K562 (cell line): ENCODE results near the gene SLTM. TPM values are rescaled to one million over a fixed set of nuclear protein-coding genes. Genes with fewer than 3 reads are reported as not detected.

Source experiments
- ATAC-seq: fragments of 200-7000 bp; cut with Tn5 transposase; 3 replicates; pipeline ENCODE4 v1.9.1; 2020; ENCODE audit warnings: moderate library complexity
- BruUV-seq: library from RNA; stranded (reverse); fragments of 400-500 nt; replicated peaks from 2 replicates; lab custom pipeline; 2021; lab: Mats Ljungman, UMichigan
- CTCF ChIA-PET: fragments of 300-600 bp; formaldehyde crosslinking; extraction: SDS; loops from one replicate; lab custom pipeline; 2021; ENCODE audit warnings: low intra/inter-chr PET ratio; lab: Yijun Ruan, JAX
- POLR2A ChIA-PET: fragments of 300-600, 350-650 bp; sonication (Branson Sonifier 250); formaldehyde crosslinking; extraction: SDS; loops from one replicate; lab custom pipeline; 2021; ENCODE audit warnings: antibody characterized with exemption, inconsistent platforms; lab: Yijun Ruan, JAX
- DNase-seq, 4 experiments: peaks; one replicate each; pipeline versions ENCODE4 v3.0.0 to v3.0.0-alpha.2; 2011 to 2018; ENCODE audit warnings: low spot score in 3 of 4, mixed read lengths in 3 of 4; ENCODE audit errors: extremely low read depth in 1 of 4
- FAIRE-seq: peaks from 2 replicates; lab custom pipeline; 2011; peaks lifted over from hg19 to GRCh38; lab: Jason Lieb, UNC
- H2AFZ ChIP-seq: 2 replicates; pipeline ENCODE4 v1.6.0; 2011; ENCODE audit warnings: low read depth, low read length, control low read depth, inconsistent platforms
- H3K27ac ChIP-seq: fragments of 200-600 bp; 3 replicates; pipeline ENCODE4 v1.8.0; 2011; ENCODE audit warnings: low read depth, mild to moderate bottlenecking, control low read depth, inconsistent platforms, low read length, moderate library complexity, mixed read lengths; ENCODE audit errors: extremely low read depth
- H3K27me3 ChIP-seq, 2 experiments: fragments of 300-600 bp in 1 of 2; 2 replicates in 1 of 2; 3 replicates in 1 of 2; pipeline versions ENCODE4 v1.6.0 to v1.8.0; 2011; ENCODE audit warnings: inconsistent platforms in 2 of 2, low read length in 2 of 2, mild to moderate bottlenecking in 1 of 2, mixed read lengths in 1 of 2, moderate library complexity in 1 of 2; ENCODE audit not compliant: control insufficient read depth in 2 of 2, insufficient read depth in 2 of 2
- H3K36me3 ChIP-seq: fragments of 300-600 bp; 3 replicates; pipeline ENCODE4 v1.8.0; 2011; ENCODE audit warnings: mild to moderate bottlenecking, low read length, inconsistent platforms; ENCODE audit not compliant: control insufficient read depth, insufficient read depth
- H3K4me1 ChIP-seq, 2 experiments: fragments of 200-600 bp in 1 of 2; replicated peaks in 1 of 2; 2 replicates in 1 of 2; 3 replicates in 1 of 2; pipeline versions ENCODE4 v1.5.1 to v1.8.0; 2011; ENCODE audit warnings: inconsistent platforms in 2 of 2, low read length in 2 of 2, mild to moderate bottlenecking in 1 of 2, mixed read lengths in 1 of 2, moderate library complexity in 1 of 2; ENCODE audit not compliant: control insufficient read depth in 2 of 2, insufficient read depth in 2 of 2
- H3K4me2 ChIP-seq: 2 replicates; pipeline ENCODE4 v1.6.1; 2011; ENCODE audit warnings: low read length, control low read depth, inconsistent platforms, mixed read lengths; ENCODE audit not compliant: insufficient read depth
- H3K4me3 ChIP-seq: fragments of 200-600 bp; sonication (generic), shearing (Covaris generic); 2 replicates; pipeline ENCODE4 v1.5.1; 2016; ENCODE audit warnings: control low read depth, inconsistent platforms
- H3K79me2 ChIP-seq: fragments of 200-600 bp; 3 replicates; pipeline ENCODE4 v1.8.0; 2011; ENCODE audit warnings: low read length, inconsistent platforms; ENCODE audit not compliant: control insufficient read depth, insufficient read depth
- H3K9ac ChIP-seq, 2 experiments: 2 replicates each; pipeline versions ENCODE4 v1.6.0 to v1.6.1; 2011; ENCODE audit warnings: low read depth in 2 of 2, low read length in 2 of 2, control low read depth in 1 of 2, inconsistent platforms in 1 of 2, mild to moderate bottlenecking in 1 of 2, mixed read lengths in 1 of 2; ENCODE audit not compliant: insufficient read depth in 1 of 2
- H3K9me1 ChIP-seq: one replicate; pipeline ENCODE4 v1.6.0; 2011; ENCODE audit warnings: inconsistent platforms, mild to moderate bottlenecking, low read length, moderate library complexity; ENCODE audit not compliant: control insufficient read depth, insufficient read depth
- H3K9me3 ChIP-seq: replicated peaks from 2 replicates; pipeline ENCODE4 v1.5.1; 2011; ENCODE audit warnings: low read depth, low read length, inconsistent platforms; ENCODE audit not compliant: control insufficient read depth, insufficient read depth
- H4K20me1 ChIP-seq: replicated peaks from 2 replicates; pipeline ENCODE4 v1.6.1; 2011; ENCODE audit warnings: low read length, inconsistent platforms, mixed read lengths; ENCODE audit not compliant: control insufficient read depth, insufficient read depth
- BRCA1 ChIP-seq, 2 experiments: fragments of 450-650 bp in 1 of 2; sonication (generic) in 1 of 2; formaldehyde crosslinking in 1 of 2; IDR thresholded peaks; 2 replicates each; pipeline versions ENCODE4 v1.5.0 to v1.6.1; 2017 to 2020; ENCODE audit warnings: mild to moderate bottlenecking in 1 of 2, missing genetic modification reagents in 1 of 2
- CBX1 ChIP-seq: sonication (generic); IDR thresholded peaks from 2 replicates; pipeline ENCODE4 v1.6.1; 2016; ENCODE audit warnings: antibody characterized with exemption, low read depth, mild to moderate bottlenecking
- CBX8 ChIP-seq: fragments of 200-600 bp; sonication (generic); IDR thresholded peaks from 2 replicates; pipeline ENCODE4 v1.6.1; 2012; ENCODE audit warnings: borderline replicate concordance, mixed run types, low read depth, mild to moderate bottlenecking, moderate library complexity, mixed read lengths, low read length, control low read depth, inconsistent platforms; ENCODE audit not compliant: poor library complexity, severe bottlenecking; ENCODE audit errors: extremely low read depth
- FOXJ2 ChIP-seq: fragments of 200-800 bp; sonication (Bioruptor generic); IDR thresholded peaks from 2 replicates; pipeline ENCODE4 v1.6.1; 2016; ENCODE audit warnings: missing genetic modification characterization, missing compliant biosample characterization
- TCF3 ChIP-seq: sonication (generic); formaldehyde crosslinking; IDR thresholded peaks from 2 replicates; pipeline ENCODE4 v1.4.0; 2020; ENCODE audit warnings: mild to moderate bottlenecking, missing genetic modification reagents
- TCF7L2 ChIP-seq: fragments of 150-350 bp; IDR thresholded peaks from 2 replicates; pipeline ENCODE4 v1.6.1; 2016; ENCODE audit warnings: low read depth, mild to moderate bottlenecking, low read length, moderate library complexity
- WGBS: fragments of 100-300 bp; shearing (Covaris generic); methylation state at CpG from one replicate; pipeline ENCODE4 v1.1.6; 2016; ENCODE audit warnings: low coverage, mixed read lengths; ENCODE audit not compliant: insufficient coverage; ENCODE audit errors: missing lambda C conversion rate; 5-methylcytosine and 5-hydroxymethylcytosine counted together
- in situ Hi-C: fragments of 300-500 bp; cut with MboI; formaldehyde crosslinking; loops from 4 replicates; pipeline ENCODE4 v1.15.0; 2018; ENCODE audit warnings: inconsistent platforms, mixed read lengths
- intact Hi-C: fragments of 100-400 bp; cut with micrococcal nuclease; formaldehyde crosslinking; loops from 2 replicates; pipeline ENCODE4 v1.14.2; 2022
- polyA plus RNA-seq, 8 experiments: library from polyadenylated mRNA; depleted of rRNA in 4 of 8; stranded (reverse) in 5 of 8; unstranded in 3 of 8; fragments of >200 nt; fragmentation: Nextera tagmentation in 2 of 8; fragmentation: Illumina TruSeq in 1 of 8; extraction: Ambion mirVana in 2 of 8; extraction: Trizol in 1 of 8; gene quantifications; 2 replicates each; pipeline versions ENCODE4 v1.2.1 to v1.2.3, GENCODE V29; 2011 to 2014; ENCODE audit warnings: inconsistent platforms in 1 of 8, missing spikeins in 1 of 8
- total RNA-seq, 7 experiments: library from RNA; depleted of rRNA in 6 of 7; stranded (reverse); fragments of >200 nt in 6 of 7; fragmentation: Illumina TruSeq in 2 of 7; extraction: Trizol in 2 of 7; gene quantifications; 2 replicates each; pipeline versions ENCODE4 v1.2.1 to v1.2.3, GENCODE V29; 2011 to 2021; ENCODE audit warnings: low replicate concordance in 1 of 7

The SLTM gene
- total and polyA plus RNA-seq, 9 of the 15 experiments (the other 6 are each of a cell fraction or from before 2014, with no cell fraction given), result 39.5 to 163 (median 102) TPM

GRCh38 chr15:58889363-58889762 is 44.1 kb downstream of the SLTM start:
- FAIRE-seq, result no peak
- Histone ChIP-seq H4K20me1 (no peaks in the 10 kb centered on the region), H3K4me3 (no peak overlapping the region), H3K36me3 (peaks cover 98% of the 10 kb centered on the region), H3K4me2 (no peak overlapping the region), H3K27me3 (no peaks in the 10 kb centered on the region), H3K27ac (no peak overlapping the region), H3K9me1 (no peaks in the 10 kb centered on the region), H3K9ac (no peak overlapping the region), H3K4me1 (no peaks in the 10 kb centered on the region), H2AFZ (no peak overlapping the region), H3K9me3 (no peaks in the 10 kb centered on the region), H3K79me2 (no peaks in the 10 kb centered on the region; the same call in 2 of the 3 replicates)
- no peak for TF ChIP-seq CBX8
- TF ChIP-seq FOXJ2, result peak; percentile 53; the same call in 1 of the 2 replicates
- TF ChIP-seq TCF3 (CRISPR knock-in tag), result no peak
- TF ChIP-seq BRCA1 (IDR thresholded peaks at IDR 0.05), result no peak
- no peak for TF ChIP-seq BRCA1 (CRISPR knock-in tag; IDR thresholded peaks at IDR 0.05)
- TF ChIP-seq TCF7L2, result no peak
- no peak for TF ChIP-seq CBX1
- intact Hi-C loops (no loop called here), in situ Hi-C loops (no loop called here)
- BruUV-seq, result no TSS peak
- WGBS, result 96% methylated on average over 7 of the region's 7 CpGs
- ChIA-PET POLR2A (interaction anchor here (0.9 to 1.2 kb wide), 2 partner anchors 11 to 24 kb away, joined by 3 read pairs; no protein-coding TSS in a partner anchor), CTCF (no interaction called here)
- no peak for DNase-seq
- no peak for ATAC-seq
